HepG2 (cell line): ENCODE results near the gene BRMS1. TPM values are rescaled to one million over a fixed set of nuclear protein-coding genes. Genes with fewer than 3 reads are reported as not detected.

Experiments used
- ATAC-seq: fragments of 200-7000 bp; cut with Tn5 transposase; 3 replicates; pipeline ENCODE4 v1.9.1; 2020; ENCODE audit warnings: mild to moderate bottlenecking, moderate library complexity
- BruUV-seq: library from RNA; stranded (reverse); fragments of 400-500 nt; replicated peaks from 2 replicates; lab custom pipeline; 2021; lab: Mats Ljungman, UMichigan
- CTCF ChIA-PET: fragments of 300-600 bp; formaldehyde crosslinking; extraction: SDS; loops from one replicate; lab custom pipeline; 2021; ENCODE audit warnings: low total read pairs, inconsistent platforms, low intra/inter-chr PET ratio; lab: Yijun Ruan, JAX
- POLR2A ChIA-PET: fragments of 350-600 bp; sonication (Branson Sonifier 250); formaldehyde crosslinking; loops from one replicate; lab custom pipeline; 2020; ENCODE audit warnings: antibody characterized with exemption, inconsistent platforms; lab: Yijun Ruan, JAX
- DNase-seq: peaks from one replicate; pipeline ENCODE4 v3.0.0-alpha.2; 2015; ENCODE audit warnings: low spot score
- FAIRE-seq: peaks from 3 replicates; lab custom pipeline; 2011; peaks lifted over from hg19 to GRCh38; lab: Jason Lieb, UNC
- H2AFZ ChIP-seq: one replicate; pipeline ENCODE4 v1.6.1; 2011; ENCODE audit warnings: low read length, inconsistent platforms
- H3K27ac ChIP-seq: fragments of 300-600 bp; 3 replicates; pipeline ENCODE4 v1.8.0; 2011; ENCODE audit warnings: mixed run types, mild to moderate bottlenecking, mixed read lengths, low read length, inconsistent platforms; ENCODE audit not compliant: insufficient read depth; ENCODE audit errors: extremely low read length
- H3K27me3 ChIP-seq, 2 experiments: fragments of 200-600 bp in 1 of 2; 2 replicates in 1 of 2; 3 replicates in 1 of 2; pipeline versions ENCODE4 v1.6.0 to v1.8.0; 2011; ENCODE audit warnings: low read length in 2 of 2, mild to moderate bottlenecking in 2 of 2, moderate library complexity in 2 of 2, inconsistent platforms in 1 of 2; ENCODE audit not compliant: insufficient read depth in 2 of 2, control insufficient read depth in 1 of 2
- H3K36me3 ChIP-seq, 2 experiments: fragments of 200-600 bp in 1 of 2; replicated peaks in 1 of 2; 2 replicates in 1 of 2; 3 replicates in 1 of 2; pipeline versions ENCODE4 v1.5.1 to v1.8.0; 2011; ENCODE audit warnings: low read length in 2 of 2, inconsistent platforms in 1 of 2; ENCODE audit not compliant: insufficient read depth in 2 of 2, control insufficient read depth in 1 of 2
- H3K4me1 ChIP-seq: 2 replicates; pipeline ENCODE4 v1.5.1; 2012; ENCODE audit warnings: low read length, inconsistent platforms; ENCODE audit not compliant: insufficient read depth
- H3K4me2 ChIP-seq: 2 replicates; pipeline ENCODE4 v1.6.0; 2011; ENCODE audit warnings: low read depth, low read length, inconsistent platforms
- H3K4me3 ChIP-seq, 3 experiments: fragments of 200-600 bp in 1 of 3; sonication (generic), shearing (Covaris generic) in 1 of 3; replicated peaks in 1 of 3; 2 replicates each; pipeline ENCODE4 v1.5.1; 2011 to 2016; ENCODE audit warnings: low read length in 3 of 3, inconsistent platforms in 2 of 3, low read depth in 2 of 3, mild to moderate bottlenecking in 2 of 3, control low read depth in 1 of 3, mixed read lengths in 1 of 3; ENCODE audit not compliant: insufficient read depth in 1 of 3
- H3K79me2 ChIP-seq: one replicate; pipeline ENCODE4 v1.6.1; 2011; ENCODE audit warnings: low read length, inconsistent platforms; ENCODE audit not compliant: insufficient read depth
- H3K9ac ChIP-seq: 2 replicates; pipeline ENCODE4 v1.6.0; 2011; ENCODE audit warnings: mild to moderate bottlenecking, low read depth, low read length, inconsistent platforms; ENCODE audit not compliant: insufficient read depth
- H3K9me3 ChIP-seq: 2 replicates; pipeline ENCODE4 v1.5.1; 2012; ENCODE audit warnings: mild to moderate bottlenecking, low read length
- H4K20me1 ChIP-seq: 2 replicates; pipeline ENCODE4 v1.6.0; 2011; ENCODE audit warnings: inconsistent platforms, mild to moderate bottlenecking, low read length, moderate library complexity; ENCODE audit not compliant: insufficient read depth
- CBX1 ChIP-seq: IDR thresholded peaks from one replicate; pipeline ENCODE4 v1.6.1; 2016; ENCODE audit warnings: antibody characterized with exemption, low read depth
- EEA1 ChIP-seq: sonication (generic); formaldehyde crosslinking; IDR thresholded peaks from 2 replicates; pipeline ENCODE4 v1.5.1; 2020; ENCODE audit warnings: mild to moderate bottlenecking, missing genetic modification reagents, borderline replicate concordance
- HDAC1 ChIP-seq: sonication (generic); formaldehyde crosslinking; IDR thresholded peaks from 2 replicates; pipeline ENCODE4 v1.5.1; 2020; ENCODE audit warnings: mild to moderate bottlenecking, missing genetic modification reagents
- HIVEP1 ChIP-seq: sonication (generic); formaldehyde crosslinking; IDR thresholded peaks from 2 replicates; pipeline ENCODE4 v1.4.0; 2020; ENCODE audit warnings: mild to moderate bottlenecking, missing genetic modification reagents
- ZBTB38 ChIP-seq: sonication (generic); formaldehyde crosslinking; IDR thresholded peaks from 2 replicates; pipeline ENCODE4 v1.5.1; 2020; ENCODE audit warnings: mild to moderate bottlenecking, missing genetic modification reagents
- ZMYM3 ChIP-seq: sonication (generic); formaldehyde crosslinking; IDR thresholded peaks from 2 replicates; pipeline ENCODE4 v1.5.1; 2020; ENCODE audit warnings: mild to moderate bottlenecking, missing genetic modification reagents
- ZNF292 ChIP-seq: sonication (generic); formaldehyde crosslinking; IDR thresholded peaks from 2 replicates; pipeline ENCODE4 v1.8.1; 2022; ENCODE audit warnings: mild to moderate bottlenecking, low read depth, missing genetic modification reagents, borderline replicate concordance
- ZNF761 ChIP-seq: sonication (generic); formaldehyde crosslinking; conservative IDR thresholded peaks from 2 replicates; pipeline ENCODE4 v1.4.0; 2020; ENCODE audit warnings: mild to moderate bottlenecking, missing genetic modification reagents
- ZNF883 ChIP-seq: sonication (generic); formaldehyde crosslinking; IDR thresholded peaks from 2 replicates; pipeline ENCODE4 v1.5.1; 2020; ENCODE audit warnings: mild to moderate bottlenecking, missing genetic modification reagents; ENCODE audit errors: not compliant biosample characterization
- WGBS: methylation state at CpG from one replicate; pipeline ENCODE4 v1.1.6; 2017; ENCODE audit warnings: low lambda C conversion rate; 5-methylcytosine and 5-hydroxymethylcytosine counted together
- in situ Hi-C: cut with HindIII; loops from 2 replicates; pipeline ENCODE4 v1.10.0; 2017; ENCODE audit warnings: low pct_unique_long_range_greater_than_20kb; ENCODE audit not compliant: extremely low pct_ligation_motif_present
- intact Hi-C: fragments of 100-400 bp; cut with micrococcal nuclease; formaldehyde crosslinking; loops from one replicate; pipeline ENCODE4 v1.10.0; 2022; ENCODE audit not compliant: unreplicated experiment
- polyA plus RNA-seq, 8 experiments: library from polyadenylated mRNA; depleted of rRNA in 3 of 8; stranded (reverse) in 7 of 8; unstranded in 1 of 8; fragments of >200 nt; fragmentation: Illumina TruSeq in 4 of 8; extraction: Trizol in 4 of 8; gene quantifications; 2 replicates each; pipeline versions ENCODE4 v1.2.1 to v1.2.3, GENCODE V29; 2011 to 2016; ENCODE audit warnings: low read depth in 4 of 8, missing spikeins in 1 of 8, mixed read lengths in 1 of 8; ENCODE audit not compliant: insufficient read depth in 1 of 8
- total RNA-seq, 5 experiments: library from RNA; depleted of rRNA; stranded (reverse); fragments of >200 nt; fragmentation: Illumina TruSeq; extraction: Trizol; gene quantifications; 2 replicates each; pipeline ENCODE4 v1.2.3, GENCODE V29; 2016; ENCODE audit warnings: low read depth in 1 of 5
- TF ChIP-seq, protein P1 (sequence below): sonication (generic); formaldehyde crosslinking; IDR thresholded peaks from 2 replicates; pipeline ENCODE4 v1.8.1; 2023; ENCODE audit warnings: missing genetic modification reagents, mild to moderate bottlenecking, borderline replicate concordance
- TF ChIP-seq, protein P2 (sequence below): sonication (generic); formaldehyde crosslinking; IDR thresholded peaks from 2 replicates; pipeline ENCODE4 v1.4.0; 2020; ENCODE audit warnings: missing genetic modification reagents
- TF ChIP-seq, protein P3 (sequence below): sonication (generic); formaldehyde crosslinking; IDR thresholded peaks from 2 replicates; pipeline ENCODE4 v1.4.0; 2020; ENCODE audit warnings: mild to moderate bottlenecking, missing genetic modification reagents
- TF ChIP-seq, protein P4 (sequence below): sonication (generic); formaldehyde crosslinking; IDR thresholded peaks from 2 replicates; pipeline ENCODE4 v1.5.0; 2020; ENCODE audit warnings: missing genetic modification reagents

BRMS1 gene
- total and polyA plus RNA-seq, 2 of the 13 experiments (the other 11 are each of a cell fraction or from before 2014, with no cell fraction given) = 15.8 to 55.7 TPM

DNA sequence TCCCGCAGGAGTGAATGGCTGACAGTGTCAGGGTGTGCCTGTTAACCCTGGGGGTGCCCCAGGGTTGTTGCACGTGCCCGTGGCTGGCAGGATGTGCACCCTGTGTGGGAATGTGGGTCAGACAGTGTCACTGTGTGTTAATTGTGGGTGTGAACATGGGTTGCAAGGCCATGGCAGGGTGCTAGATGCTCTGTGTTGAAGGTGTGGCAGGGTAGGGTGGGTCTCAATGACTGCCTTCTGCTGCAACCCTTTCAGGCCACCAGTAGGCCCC, 16.9 kb downstream of the BRMS1 start:
- H4K20me1 ChIP-seq = no peaks in the 10 kb centered on the region
- peak overlapping the region; percentile 100 for H3K4me2 ChIP-seq
- DNase-seq = no peak
- peak overlapping the region; percentile 53; the same call in 1 of the 2 replicates for H3K9ac ChIP-seq
- no peaks in the 10 kb centered on the region for H3K9me3 ChIP-seq
- H3K36me3 ChIP-seq = no peaks in the 10 kb centered on the region
- peak overlapping the region in 1 of 3 experiments; percentile 76; a peak in 1 of 6 replicates for H3K4me3 ChIP-seq
- in situ Hi-C loops = loop anchor here (5.0 kb wide), 1 partner anchor 36 kb away; the partner anchor contains the start of gene TMEM151A
- H3K27ac ChIP-seq = no peak overlapping the region
- peak; percentile 20 for ATAC-seq
- FAIRE-seq = no peak
- no peaks in the 10 kb centered on the region for H3K79me2 ChIP-seq
- peaks cover 59% of the 10 kb centered on the region for H3K4me1 ChIP-seq
- no peak overlapping the region for H2AFZ ChIP-seq
- no CpG with 5 or more reads among the region's 3 CpGs for WGBS
- CTCF ChIA-PET = interaction anchor here (1.2 to 3.4 kb wide), 5 partner anchors 16 to 105 kb away, joined by 4 to 68 read pairs (median 7); no protein-coding TSS in a partner anchor
- peaks cover 0 to 18% of the 10 kb centered on the region in 2 experiments; a peak in 3 of 5 replicates for H3K27me3 ChIP-seq
- intact Hi-C loops = loop anchor here (1.0 to 5.0 kb wide), 2 partner anchors 17 to 546 kb away; partner anchors contain the start of gene AP5B1
- BruUV-seq = no TSS peak
- POLR2A ChIA-PET = no interaction called here
- TF ChIP-seq, protein P1, sequence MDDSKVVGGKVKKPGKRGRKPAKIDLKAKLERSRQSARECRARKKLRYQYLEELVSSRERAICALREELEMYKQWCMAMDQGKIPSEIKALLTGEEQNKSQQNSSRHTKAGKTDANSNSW = 0 out of 2 replicates have a peak, but pooled peaks have one; percentile 52
- peak; percentile 56; the same call in 1 of the 2 replicates for TF ChIP-seq ZMYM3 (CRISPR knock-in tag)
- TF ChIP-seq CBX1 = peak; percentile 29
- no peak for TF ChIP-seq ZNF883 (CRISPR knock-in tag)
- peak; percentile 8; the same call in 1 of the 2 replicates for TF ChIP-seq HDAC1 (CRISPR knock-in tag)
- TF ChIP-seq, protein P2, sequence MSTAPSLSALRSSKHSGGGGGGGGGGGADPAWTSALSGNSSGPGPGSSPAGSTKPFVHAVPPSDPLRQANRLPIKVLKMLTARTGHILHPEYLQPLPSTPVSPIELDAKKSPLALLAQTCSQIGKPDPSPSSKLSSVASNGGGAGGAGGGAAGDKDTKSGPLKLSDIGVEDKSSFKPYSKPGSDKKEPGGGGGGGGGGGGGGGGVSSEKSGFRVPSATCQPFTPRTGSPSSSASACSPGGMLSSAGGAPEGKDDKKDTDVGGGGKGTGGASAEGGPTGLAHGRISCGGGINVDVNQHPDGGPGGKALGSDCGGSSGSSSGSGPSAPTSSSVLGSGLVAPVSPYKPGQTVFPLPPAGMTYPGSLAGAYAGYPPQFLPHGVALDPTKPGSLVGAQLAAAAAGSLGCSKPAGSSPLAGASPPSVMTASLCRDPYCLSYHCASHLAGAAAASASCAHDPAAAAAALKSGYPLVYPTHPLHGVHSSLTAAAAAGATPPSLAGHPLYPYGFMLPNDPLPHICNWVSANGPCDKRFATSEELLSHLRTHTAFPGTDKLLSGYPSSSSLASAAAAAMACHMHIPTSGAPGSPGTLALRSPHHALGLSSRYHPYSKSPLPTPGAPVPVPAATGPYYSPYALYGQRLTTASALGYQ (CRISPR knock-in tag) = no peak
- 0 out of 2 replicates have a peak, but pooled peaks have one; percentile 19 for TF ChIP-seq HIVEP1
- TF ChIP-seq ZNF292 (CRISPR knock-in tag) = 0 out of 2 replicates have a peak, but pooled peaks have one; percentile 40
- TF ChIP-seq ZBTB38 (CRISPR knock-in tag) = peak; percentile 35; the same call in 1 of the 2 replicates
- TF ChIP-seq, protein P3, sequence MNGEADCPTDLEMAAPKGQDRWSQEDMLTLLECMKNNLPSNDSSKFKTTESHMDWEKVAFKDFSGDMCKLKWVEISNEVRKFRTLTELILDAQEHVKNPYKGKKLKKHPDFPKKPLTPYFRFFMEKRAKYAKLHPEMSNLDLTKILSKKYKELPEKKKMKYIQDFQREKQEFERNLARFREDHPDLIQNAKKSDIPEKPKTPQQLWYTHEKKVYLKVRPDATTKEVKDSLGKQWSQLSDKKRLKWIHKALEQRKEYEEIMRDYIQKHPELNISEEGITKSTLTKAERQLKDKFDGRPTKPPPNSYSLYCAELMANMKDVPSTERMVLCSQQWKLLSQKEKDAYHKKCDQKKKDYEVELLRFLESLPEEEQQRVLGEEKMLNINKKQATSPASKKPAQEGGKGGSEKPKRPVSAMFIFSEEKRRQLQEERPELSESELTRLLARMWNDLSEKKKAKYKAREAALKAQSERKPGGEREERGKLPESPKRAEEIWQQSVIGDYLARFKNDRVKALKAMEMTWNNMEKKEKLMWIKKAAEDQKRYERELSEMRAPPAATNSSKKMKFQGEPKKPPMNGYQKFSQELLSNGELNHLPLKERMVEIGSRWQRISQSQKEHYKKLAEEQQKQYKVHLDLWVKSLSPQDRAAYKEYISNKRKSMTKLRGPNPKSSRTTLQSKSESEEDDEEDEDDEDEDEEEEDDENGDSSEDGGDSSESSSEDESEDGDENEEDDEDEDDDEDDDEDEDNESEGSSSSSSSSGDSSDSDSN (CRISPR knock-in tag) = no peak
- 0 out of 2 replicates have a peak, but pooled peaks have one; percentile 40 for TF ChIP-seq EEA1 (CRISPR knock-in tag)
- TF ChIP-seq, protein P4, sequence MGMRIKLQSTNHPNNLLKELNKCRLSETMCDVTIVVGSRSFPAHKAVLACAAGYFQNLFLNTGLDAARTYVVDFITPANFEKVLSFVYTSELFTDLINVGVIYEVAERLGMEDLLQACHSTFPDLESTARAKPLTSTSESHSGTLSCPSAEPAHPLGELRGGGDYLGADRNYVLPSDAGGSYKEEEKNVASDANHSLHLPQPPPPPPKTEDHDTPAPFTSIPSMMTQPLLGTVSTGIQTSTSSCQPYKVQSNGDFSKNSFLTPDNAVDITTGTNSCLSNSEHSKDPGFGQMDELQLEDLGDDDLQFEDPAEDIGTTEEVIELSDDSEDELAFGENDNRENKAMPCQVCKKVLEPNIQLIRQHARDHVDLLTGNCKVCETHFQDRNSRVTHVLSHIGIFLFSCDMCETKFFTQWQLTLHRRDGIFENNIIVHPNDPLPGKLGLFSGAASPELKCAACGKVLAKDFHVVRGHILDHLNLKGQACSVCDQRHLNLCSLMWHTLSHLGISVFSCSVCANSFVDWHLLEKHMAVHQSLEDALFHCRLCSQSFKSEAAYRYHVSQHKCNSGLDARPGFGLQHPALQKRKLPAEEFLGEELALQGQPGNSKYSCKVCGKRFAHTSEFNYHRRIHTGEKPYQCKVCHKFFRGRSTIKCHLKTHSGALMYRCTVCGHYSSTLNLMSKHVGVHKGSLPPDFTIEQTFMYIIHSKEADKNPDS = no peak
- TF ChIP-seq ZNF761 (CRISPR knock-in tag) = 0 out of 2 replicates have a peak, but pooled peaks have one; percentile 17
